Peyer's patch (tissue), 4 donors: Measurements from ENCODE around the gene PSMB11. TPM values are rescaled to one million over a fixed set of nuclear protein-coding genes. Genes with fewer than 3 reads are reported as not detected.

Experiments used
- DNase-seq, 3 donors: peaks; one replicate each; pipeline ENCODE4 v3.0.0-alpha.2; 2017 to 2019
- H3K27ac ChIP-seq, 4 donors: fragments of 200-600 bp; sonication (generic); one replicate each; pipeline ENCODE4 v1.5.1; 2016 to 2019
- H3K27me3 ChIP-seq, 2 donors: fragments of 200-600 bp; sonication (generic); one replicate each; pipeline ENCODE4 v1.5.1; 2019
- H3K36me3 ChIP-seq, 3 donors: fragments of 200-600 bp; sonication (generic); one replicate each; pipeline ENCODE4 v1.5.1; 2016 to 2019
- H3K4me1 ChIP-seq, 4 donors: fragments of 200-600 bp; sonication (generic); one replicate each; pipeline ENCODE4 v1.5.1; 2016 to 2019
- H3K4me3 ChIP-seq, 4 donors: fragments of 200-600 bp; sonication (generic); 1 replicate in 3 of 4; 2 replicates in 1 of 4; pipeline ENCODE4 v1.5.1; 2016 to 2019; ENCODE audit warnings: mild to moderate bottlenecking in 1 of 4
- H3K9me3 ChIP-seq, 4 donors: fragments of 200-600 bp; sonication (generic); one replicate each; pipeline ENCODE4 v1.5.1; 2016 to 2019; ENCODE audit warnings: mild to moderate bottlenecking in 1 of 4
- POLR2A ChIP-seq, 2 donors: fragments of 450-650 bp; IDR thresholded peaks; one replicate each; pipeline ENCODE4 v1.5.1; 2017; ENCODE audit warnings: antibody characterized with exemption in 2 of 2, mild to moderate bottlenecking in 2 of 2, moderate library complexity in 2 of 2
- total RNA-seq, 4 donors: library from RNA; depleted of rRNA; stranded (reverse); fragments of >200 nt; gene quantifications; one replicate each; pipeline ENCODE4 v1.1.0, GENCODE V29; 2016
- TF ChIP-seq, protein P1 (sequence below), 6 experiments: fragments of 450-650 bp in 4 of 6; fragments of 200-600 bp in 2 of 6; sonication (generic) in 1 of 6; IDR thresholded peaks; one replicate each; pipeline ENCODE4 v1.5.1; 2017 to 2019; ENCODE audit warnings: antibody characterized with exemption in 6 of 6, mild to moderate bottlenecking in 3 of 6, moderate library complexity in 1 of 6

PSMB11 gene
- total RNA-seq, 4 donors from 2014 or later = not detected

DNA sequence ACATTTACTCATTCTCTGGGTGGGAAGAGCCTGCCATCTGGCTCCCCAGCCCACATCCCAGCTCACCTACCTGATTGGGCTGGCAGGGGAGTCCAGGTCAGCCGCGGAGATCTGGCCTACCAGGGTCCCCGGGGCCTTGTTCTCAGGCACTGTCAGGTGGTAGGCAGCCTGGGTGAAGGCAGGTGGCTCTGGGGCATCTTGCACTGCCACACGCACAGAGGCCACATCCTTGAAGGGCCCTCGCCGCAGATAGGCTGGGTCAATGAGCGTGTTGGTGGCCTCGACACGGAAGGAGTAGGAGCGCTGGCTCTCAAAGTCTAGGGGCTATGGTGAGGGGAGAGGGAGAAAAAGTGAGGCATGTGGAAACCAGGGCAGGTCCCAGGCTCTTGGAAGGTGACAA lies 11.4 kb downstream of the PSMB11 start:
- Histone ChIP-seq H3K27me3 (no peaks in the 10 kb centered on the region), H3K9me3 (no peaks in the 10 kb centered on the region), H3K4me3 (no peak overlapping the region), H3K27ac (no peak overlapping the region), H3K4me1 (peaks cover 0 to 13% (median 6%) of the 10 kb centered on the region in 4 donors), H3K36me3 (no peaks in the 10 kb centered on the region)
- TF ChIP-seq, protein P1, sequence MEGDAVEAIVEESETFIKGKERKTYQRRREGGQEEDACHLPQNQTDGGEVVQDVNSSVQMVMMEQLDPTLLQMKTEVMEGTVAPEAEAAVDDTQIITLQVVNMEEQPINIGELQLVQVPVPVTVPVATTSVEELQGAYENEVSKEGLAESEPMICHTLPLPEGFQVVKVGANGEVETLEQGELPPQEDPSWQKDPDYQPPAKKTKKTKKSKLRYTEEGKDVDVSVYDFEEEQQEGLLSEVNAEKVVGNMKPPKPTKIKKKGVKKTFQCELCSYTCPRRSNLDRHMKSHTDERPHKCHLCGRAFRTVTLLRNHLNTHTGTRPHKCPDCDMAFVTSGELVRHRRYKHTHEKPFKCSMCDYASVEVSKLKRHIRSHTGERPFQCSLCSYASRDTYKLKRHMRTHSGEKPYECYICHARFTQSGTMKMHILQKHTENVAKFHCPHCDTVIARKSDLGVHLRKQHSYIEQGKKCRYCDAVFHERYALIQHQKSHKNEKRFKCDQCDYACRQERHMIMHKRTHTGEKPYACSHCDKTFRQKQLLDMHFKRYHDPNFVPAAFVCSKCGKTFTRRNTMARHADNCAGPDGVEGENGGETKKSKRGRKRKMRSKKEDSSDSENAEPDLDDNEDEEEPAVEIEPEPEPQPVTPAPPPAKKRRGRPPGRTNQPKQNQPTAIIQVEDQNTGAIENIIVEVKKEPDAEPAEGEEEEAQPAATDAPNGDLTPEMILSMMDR (IDR thresholded peaks at IDR 0.05) = no peak
- TF ChIP-seq POLR2A (IDR thresholded peaks at IDR 0.05) = no peak
- DNase-seq = peak in 1 of 3 donors; percentile 27

DNA sequence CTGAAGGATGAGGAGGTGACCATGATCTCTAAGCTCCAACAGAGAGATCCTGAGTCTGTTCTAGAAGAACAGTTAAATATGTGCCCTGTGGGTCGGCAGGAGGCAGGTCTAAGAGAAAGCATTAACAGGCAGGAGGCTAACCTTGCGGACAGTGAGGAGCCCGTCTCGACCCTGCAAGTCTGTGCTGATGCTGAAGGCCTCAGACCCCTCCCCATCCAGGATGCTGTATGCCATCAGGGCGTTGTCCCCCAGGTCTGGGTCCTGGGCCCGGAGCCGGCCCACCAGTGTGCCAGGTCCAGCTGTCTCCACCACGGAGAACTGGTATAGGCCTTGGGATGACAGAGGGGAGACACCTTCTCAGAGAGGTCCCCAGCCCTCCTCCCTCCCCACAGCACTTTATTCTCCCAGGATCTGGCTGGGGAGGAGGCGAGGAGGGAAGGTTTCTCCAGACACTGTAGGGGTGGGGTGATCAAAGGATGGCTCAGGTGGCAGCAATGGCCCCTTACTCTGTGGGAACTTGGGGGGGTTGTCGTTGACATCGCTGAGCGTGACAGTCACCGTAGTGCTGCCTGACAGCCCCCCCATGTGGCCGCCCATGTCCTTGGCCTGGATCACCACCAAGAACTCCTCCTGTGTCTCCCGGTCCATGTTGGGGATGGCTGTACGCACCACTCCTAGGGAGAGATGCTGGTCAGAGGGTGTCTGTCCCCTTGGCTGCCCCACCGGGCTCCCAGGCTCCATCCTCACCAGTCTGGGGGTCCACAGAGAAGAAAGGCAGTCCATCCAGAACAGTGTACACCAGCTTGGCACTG lies 12.2 kb downstream of the PSMB11 start:
- DNase-seq = peak in 1 of 3 donors; percentile 42
- no peak overlapping the region for H3K27ac ChIP-seq
- TF ChIP-seq POLR2A (IDR thresholded peaks at IDR 0.05) = no peak
- TF ChIP-seq, protein P1 (IDR thresholded peaks at IDR 0.05) = peak in 1 of 6 experiments; percentile 14
- peaks cover 0 to 13% (median 6%) of the 10 kb centered on the region in 4 donors for H3K4me1 ChIP-seq
- H3K27me3 ChIP-seq = no peaks in the 10 kb centered on the region
- no peaks in the 10 kb centered on the region for H3K9me3 ChIP-seq
- H3K36me3 ChIP-seq = peaks cover 0 to 7% (median 0%) of the 10 kb centered on the region in 3 donors
- no peak overlapping the region for H3K4me3 ChIP-seq

DNA sequence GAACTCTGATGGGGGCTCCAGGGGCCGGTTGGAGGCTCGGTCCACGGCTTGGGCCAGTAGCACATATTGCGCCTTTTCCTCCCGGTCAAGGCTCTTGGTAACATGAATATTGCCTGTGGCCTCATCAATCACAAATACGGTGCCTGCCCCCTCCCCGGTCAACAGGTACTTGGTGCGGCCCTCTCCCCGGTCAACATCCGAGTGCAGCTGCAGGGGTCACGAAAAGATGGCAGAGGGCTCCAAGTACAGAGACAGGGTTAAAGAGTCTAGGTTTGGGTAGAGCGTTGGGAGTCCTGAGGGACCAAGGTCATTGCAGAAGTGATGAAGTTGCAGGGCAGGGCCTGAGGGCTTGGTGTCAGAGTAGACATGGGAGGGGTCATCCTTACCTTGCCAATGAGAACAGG lies 13.1 kb downstream of the PSMB11 start:
- Histone ChIP-seq H3K4me3 (no peak overlapping the region), H3K27ac (no peak overlapping the region), H3K4me1 (peaks cover 0 to 13% (median 6%) of the 10 kb centered on the region in 4 donors), H3K36me3 (peaks cover 0 to 16% (median 0%) of the 10 kb centered on the region in 3 donors), H3K9me3 (no peaks in the 10 kb centered on the region), H3K27me3 (no peaks in the 10 kb centered on the region)
- no peak for DNase-seq
- TF ChIP-seq, protein P1 (IDR thresholded peaks at IDR 0.05) = no peak
- no peak for TF ChIP-seq POLR2A (IDR thresholded peaks at IDR 0.05)

DNA sequence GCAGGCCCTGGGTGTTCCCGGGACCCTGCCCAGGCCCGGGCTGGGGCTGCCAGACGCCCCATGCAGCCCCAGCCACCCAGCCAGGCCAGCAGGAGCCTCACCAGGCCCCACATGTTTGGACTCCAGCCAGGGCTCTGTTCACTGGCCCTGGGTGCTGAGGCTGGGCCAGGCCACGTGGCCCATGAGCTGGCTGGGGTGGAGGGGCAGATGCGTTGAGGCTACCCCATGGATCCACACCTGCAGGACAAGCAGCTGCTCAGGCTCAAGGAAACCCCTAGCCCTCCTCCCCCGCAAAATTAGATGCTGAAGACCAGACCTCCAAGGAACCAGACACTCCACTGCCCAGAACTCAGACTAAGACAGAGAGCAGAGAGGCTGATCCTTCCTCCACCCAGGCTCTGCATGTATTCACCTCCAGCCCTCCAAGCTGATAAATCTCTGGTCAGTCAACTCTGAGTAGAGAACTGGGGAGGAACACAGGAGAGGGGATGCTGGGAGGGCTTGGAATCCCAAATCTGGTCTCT lies 13.7 kb downstream of the PSMB11 start:
- H3K27ac ChIP-seq = no peak overlapping the region
- H3K9me3 ChIP-seq = no peaks in the 10 kb centered on the region
- H3K4me3 ChIP-seq = no peak overlapping the region
- TF ChIP-seq POLR2A (IDR thresholded peaks at IDR 0.05) = no peak
- TF ChIP-seq, protein P1 (IDR thresholded peaks at IDR 0.05) = no peak
- no peaks in the 10 kb centered on the region for H3K27me3 ChIP-seq
- peaks cover 0 to 13% (median 6%) of the 10 kb centered on the region in 4 donors for H3K4me1 ChIP-seq
- peaks cover 0 to 21% (median 1%) of the 10 kb centered on the region in 3 donors for H3K36me3 ChIP-seq
- DNase-seq = peak in 1 of 3 donors; percentile 37

DNA sequence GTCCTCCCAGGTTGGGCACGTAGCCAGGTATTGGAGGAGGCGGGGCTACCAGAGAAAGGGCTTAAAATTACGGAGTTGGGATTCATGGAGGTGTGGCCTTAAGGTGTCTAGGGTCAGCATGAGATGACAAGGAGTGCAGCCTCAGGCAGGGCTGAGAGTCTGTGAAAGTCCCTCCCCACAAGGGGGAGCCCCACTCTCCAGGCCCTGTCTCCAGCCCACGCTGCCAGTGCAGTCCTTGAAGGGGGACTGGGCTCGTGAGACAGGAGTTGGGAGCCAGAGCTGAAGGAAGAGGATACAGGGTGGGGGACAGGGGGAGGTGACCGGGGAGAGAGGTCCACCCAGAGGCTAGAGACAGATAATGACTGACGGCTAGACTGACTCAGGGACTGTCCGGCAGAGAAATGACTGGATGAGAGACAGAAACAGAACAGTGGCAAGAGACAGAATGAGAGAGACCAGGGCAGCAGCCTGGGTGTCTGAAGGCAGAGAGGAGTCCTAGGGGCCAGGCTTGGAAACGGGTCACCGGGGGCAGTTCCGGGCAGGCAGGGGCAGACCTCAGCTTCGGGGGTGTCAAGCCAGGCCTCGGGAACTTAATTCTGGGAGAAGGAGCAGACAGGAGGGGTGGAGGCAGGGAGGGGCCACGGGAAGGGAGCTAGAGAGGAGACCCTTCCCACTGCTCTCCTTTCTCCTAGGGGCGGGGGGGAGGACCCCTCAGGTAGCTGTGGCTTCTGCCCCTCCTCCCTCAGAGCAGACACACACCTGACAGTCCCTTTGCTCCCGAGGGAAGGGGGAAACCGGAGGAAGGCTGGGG lies 14.3 kb downstream of the PSMB11 start:
- Histone ChIP-seq H3K27ac (peak overlapping the region in 1 of 4 donors; percentile 25), H3K27me3 (no peaks in the 10 kb centered on the region), H3K4me1 (peaks cover 0 to 13% (median 6%) of the 10 kb centered on the region in 4 donors), H3K4me3 (peak overlapping the region in 3 of 4 donors; percentile 2 to 81 (median 72)), H3K36me3 (peaks cover 0 to 28% (median 4%) of the 10 kb centered on the region in 3 donors), H3K9me3 (no peaks in the 10 kb centered on the region)
- TF ChIP-seq POLR2A (IDR thresholded peaks at IDR 0.05) = no peak
- TF ChIP-seq, protein P1 (IDR thresholded peaks at IDR 0.05) = peak; percentile 43 to 74 (median 65)
- peak; percentile 75 to 89 (median 78) for DNase-seq
